NCI-H1105 (cell line): ENCODE data around the gene KCNH5.
"Not testable (repeated sequence)": the region's sequence is repeated elsewhere in the genome, so short reads cannot be mapped to it uniquely, and the experiment has no call there.

Source experiments
- DNase-seq: peaks from one replicate; lab custom pipeline; 2025; lab: John Stamatoyannopoulos, UW

The KCNH5 gene

DNA sequence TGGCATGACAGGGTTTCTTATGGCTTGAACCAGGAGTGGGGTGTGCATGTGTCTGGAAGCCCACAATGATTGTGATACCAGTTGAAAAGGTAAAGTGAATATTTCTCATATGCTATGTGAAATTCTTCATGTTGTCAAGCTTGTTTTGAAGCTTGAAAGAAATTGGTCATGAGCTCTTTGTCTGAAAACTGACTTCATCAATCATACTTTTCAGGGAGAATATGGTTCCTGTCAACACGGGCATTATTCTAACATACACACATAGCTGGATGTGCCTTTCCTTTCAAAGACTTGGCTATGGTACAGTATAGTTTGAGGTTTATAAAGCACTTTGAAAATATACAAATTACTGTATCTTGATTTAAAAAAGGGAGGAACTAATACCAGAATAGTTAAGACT is 158.8 kb downstream of the KCNH5 start:
- no peak for DNase-seq

DNA sequence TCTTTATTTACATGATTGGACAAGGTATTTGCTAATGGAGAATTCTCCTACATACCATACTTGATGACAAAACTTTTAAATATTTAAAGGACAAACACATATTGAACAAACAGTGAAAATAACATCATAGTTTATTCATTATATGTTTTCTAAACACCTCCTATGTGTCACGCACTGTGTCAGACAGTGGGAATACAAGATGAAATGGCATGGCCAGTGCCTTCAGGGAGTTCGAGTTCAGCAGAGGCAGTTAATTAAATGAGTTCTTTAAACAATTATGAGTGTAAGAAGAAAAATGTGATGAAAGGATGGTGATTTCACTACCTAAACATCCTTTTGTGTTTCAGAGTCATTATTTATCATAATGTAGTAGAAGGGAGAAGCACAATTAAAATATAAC is 159.8 kb downstream of the KCNH5 start:
- peak; percentile 24 for DNase-seq

DNA sequence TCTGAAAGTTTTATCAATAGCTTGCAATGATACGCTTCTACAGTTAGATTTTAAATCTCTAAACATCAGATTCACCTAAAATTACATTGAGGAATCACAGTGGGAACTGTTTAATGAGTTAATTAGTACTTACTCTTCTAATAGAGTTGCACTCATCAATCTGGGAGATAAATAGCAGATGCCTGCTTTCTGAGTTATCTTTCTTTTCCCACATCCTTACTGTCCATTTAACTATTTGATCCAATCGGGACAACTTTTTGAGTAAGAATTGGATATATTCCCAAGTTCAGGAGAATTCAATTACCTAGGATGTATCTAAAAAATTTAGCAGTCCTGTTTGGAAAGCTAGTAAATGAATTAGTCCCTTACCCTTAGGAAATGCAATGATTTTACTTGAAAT is 162.3 kb downstream of the KCNH5 start:
- DNase-seq = no peak

DNA sequence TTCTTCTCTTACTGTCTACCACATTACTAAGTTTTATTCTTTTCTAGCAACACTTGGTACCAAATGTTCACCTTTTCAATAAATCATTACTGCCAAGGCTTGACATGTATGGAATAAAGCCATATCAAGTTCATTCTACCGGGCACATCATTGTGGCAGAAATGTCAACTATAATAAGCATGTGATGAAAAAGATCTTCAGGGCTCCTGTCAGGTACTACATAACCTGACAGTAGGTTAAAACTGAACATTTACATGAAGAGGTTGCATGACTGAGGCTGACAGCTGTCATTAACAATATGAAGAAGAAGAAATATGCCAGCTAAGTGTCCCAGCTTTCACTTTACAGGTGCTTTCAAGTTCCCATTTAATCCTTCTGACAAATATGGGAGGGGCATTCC is 178.9 kb downstream of the KCNH5 start:
- no peak for DNase-seq

DNA sequence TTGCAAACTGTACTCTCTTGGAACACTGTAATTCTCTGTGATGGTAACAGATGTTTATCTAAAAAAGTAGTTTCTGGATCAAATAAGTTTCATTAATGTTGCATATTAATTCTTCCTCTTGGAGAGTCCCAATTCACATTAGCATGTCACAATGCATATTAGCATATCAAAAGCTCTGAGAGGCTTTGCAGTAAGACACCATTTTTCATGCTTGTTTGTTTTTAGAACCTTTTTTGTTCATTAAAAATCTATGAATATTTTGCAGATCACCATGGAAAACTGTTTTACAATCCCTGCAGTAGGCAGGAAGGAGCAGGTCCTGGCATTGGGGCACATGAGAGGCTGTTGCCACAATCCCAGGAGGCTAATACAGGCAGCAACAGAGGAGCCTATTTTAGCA is 180.7 kb downstream of the KCNH5 start:
- no peak for DNase-seq

DNA sequence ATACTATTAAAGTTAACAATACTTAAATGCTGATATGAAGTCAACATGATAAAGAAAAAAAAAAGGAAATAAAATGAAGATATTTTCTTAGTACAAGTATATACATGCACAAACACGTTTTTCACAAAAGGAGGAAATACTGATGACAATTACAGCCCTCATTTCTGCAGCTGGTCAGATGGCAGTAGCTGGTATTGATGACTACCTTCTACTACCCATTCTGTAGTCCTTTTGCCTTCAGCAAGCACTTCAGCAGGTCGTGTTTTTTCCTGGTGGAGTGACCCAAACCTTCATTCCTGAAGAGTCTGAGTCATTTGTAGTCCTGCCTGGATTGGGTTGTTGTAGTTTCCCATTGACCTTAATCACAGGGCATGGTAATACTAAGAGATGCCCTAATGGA is 187.2 kb downstream of the KCNH5 start:
- DNase-seq = not testable (repeated sequence)

DNA sequence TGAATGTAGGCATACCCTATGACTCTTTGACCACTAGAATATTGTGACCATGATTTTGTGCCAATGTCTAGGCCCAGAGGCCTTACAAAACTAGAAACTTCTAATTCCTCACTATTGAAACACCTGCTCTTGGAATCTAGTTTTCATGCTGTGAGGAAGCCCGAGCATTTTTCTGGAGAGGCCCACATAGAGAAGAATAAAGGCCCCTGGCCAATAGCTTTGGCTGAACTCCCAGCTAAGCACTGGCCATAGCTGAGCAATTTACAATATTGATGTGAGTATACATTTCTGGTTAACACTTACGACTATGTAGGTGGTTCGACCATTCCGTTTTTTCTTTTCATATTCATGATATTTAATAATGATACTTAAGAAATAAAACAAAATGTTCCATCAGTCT is 190.3 kb downstream of the KCNH5 start:
- DNase-seq = no peak

DNA sequence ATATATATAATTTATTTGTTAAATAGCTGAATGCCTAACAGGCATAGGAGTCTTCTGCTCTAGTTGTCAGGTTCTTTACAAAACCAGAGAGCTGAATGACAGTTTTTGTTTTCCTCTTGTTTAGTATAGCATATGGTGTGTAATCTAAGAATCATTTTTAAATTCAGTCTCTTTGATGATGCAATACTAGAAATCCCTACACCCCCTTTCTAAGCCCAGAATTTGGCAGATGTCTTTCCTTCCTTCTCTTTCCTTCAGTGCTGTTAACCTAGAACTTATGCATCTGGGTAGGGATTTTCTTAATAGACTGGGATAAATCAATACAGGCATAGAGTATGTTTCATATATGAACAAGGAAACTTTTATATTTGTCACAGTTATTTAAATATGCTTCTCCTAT is 198.1 kb downstream of the KCNH5 start:
- no peak for DNase-seq

DNA sequence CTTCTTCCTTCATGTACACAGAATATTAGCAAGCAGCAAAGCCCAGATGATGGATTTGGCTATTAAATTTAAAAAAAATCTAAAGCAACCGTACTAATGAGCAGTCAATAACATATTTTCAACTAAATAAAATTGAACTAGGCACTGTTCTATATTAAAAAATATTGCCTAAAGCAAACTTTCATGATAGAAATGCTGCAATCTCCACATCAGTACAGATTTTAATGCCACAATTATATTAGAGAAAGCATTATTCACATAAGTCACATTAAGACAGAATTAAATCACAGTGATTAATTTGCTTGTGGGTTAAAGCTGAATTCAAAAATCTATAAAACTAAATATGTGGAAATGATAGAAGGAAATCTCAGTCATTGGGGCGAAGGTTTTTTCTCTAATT is 200.7 kb downstream of the KCNH5 start:
- no peak for DNase-seq

DNA sequence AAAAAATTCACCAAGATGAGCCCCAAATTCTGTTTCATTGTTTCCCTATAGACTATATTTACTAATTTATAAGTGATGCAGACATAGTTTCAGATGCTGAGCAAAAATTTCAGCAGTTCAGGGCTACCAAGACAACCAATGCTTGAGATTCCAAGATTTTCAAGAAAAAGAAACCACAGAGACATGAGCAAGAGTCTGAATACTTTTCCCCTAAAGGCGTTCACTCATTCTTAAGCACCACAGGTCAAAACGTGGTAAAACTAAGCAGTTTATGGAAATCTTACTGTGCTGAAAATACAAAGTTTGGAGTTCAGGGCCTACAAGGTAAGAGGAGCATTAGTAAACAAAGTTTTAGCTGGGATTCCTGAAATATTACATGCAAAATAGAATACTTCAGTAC is 221.2 kb downstream of the KCNH5 start:
- no peak for DNase-seq

DNA sequence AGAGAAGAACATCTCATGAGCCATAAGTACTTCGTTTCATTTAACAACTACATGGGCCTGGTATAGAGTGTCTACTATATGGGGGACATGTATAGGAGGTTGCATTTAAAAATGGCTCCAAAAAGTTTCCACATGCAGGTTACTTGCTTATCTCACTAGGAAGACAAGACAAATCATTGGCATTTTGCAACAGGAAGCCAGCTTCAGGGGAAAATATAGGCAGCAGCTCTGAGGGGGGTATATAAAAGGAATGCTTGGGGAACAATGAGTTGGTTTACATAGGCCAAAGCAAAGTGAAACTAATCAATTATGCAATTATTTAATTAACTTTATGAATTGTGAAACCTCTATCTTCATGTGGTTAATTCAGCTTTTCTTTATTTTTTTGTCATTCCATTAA is 225.3 kb downstream of the KCNH5 start:
- no peak for DNase-seq

DNA sequence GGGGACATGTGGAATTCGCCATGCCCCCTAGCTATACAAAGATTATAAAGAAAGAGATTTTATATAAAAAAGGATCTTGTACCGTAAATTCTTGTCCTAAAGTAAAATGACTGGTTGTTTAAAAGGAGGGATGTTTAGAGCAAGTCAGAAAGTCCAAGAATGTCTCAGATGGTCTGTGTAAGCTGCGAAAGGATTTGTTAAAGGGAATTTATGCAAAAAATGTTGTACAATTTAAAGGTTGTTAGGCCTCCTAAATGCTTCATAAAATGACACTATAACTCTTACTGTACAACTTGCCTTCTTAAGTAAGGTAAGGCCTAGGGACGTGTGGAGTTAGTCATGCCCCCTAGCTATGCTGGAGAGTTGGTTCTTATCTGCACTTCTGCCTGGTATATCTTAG is 237.6 kb downstream of the KCNH5 start:
- no peak for DNase-seq

DNA sequence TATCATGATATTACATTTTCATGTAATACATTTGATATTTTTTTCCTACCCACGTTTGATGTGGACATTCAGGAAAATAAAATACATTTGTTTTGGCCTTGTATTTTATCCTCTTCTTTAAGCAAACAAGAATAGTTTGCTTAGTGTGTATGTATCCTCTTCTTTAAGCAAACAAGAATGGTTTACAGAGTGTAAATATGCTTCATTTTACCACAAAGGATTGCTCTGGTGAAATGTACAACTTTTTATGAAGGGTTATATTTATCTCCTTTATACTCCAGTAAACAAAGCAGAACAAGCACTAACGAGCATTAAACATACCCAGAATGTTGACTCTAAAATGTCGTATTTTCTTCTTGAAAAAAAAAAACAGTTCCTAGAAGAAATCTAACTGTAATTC is 244.7 kb downstream of the KCNH5 start:
- no peak for DNase-seq

DNA sequence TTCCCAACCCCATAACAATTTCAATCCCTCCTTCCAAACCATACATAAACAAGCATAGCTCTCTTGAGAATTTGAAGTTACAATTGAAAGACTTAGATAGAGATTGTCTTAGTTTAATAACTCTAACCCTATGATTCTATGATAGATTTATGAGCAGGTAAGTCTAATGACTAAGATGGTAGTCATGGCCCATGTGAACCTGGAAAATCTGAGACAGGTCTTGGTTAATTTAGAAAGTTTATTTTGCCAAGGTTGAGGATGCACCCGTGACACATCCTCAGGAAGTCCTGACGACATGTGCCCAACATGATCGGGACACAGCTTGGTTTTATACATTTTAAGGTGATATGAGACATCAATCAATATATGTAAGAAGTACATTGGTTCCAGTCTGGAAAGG is 248.8 kb downstream of the KCNH5 start:
- no peak for DNase-seq

DNA sequence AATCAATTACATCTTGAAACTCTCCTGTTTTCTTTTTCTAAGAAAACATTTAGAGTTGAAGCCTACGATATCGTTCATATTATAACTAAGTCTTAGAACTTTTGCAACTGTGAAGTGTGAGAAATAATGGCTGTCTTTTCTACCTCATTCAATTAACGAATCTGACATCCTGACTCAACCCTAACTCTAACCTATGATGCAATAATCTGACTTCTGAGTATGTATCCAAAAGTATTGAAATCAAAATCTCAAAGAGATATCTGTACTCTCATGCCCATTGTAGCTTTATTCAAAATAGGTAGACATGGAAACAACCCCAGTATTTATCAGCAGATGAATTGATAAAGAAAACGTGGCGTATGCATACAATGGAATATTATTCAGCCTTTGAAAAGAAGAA is 252.7 kb downstream of the KCNH5 start:
- DNase-seq = no peak

DNA sequence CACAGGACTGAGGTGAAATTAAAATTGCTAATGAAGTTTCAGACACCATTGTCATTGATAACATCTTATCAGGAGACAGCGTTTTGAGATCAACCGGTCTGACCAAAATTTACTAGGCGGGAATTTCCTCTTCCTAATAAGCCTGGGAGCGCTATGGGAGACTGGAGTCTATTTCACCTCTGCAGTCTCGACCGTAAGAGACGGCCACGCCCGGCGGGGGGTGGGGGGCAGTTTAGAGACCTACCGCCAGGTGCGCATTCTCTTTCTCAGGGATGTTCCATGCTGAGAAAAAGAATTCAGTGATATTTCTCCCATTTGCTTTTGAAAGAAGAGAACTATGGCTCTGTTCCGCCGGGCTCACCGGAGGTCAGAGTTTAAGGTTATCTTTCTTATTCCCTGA is 263.9 kb downstream of the KCNH5 start:
- DNase-seq = not testable (repeated sequence)

DNA sequence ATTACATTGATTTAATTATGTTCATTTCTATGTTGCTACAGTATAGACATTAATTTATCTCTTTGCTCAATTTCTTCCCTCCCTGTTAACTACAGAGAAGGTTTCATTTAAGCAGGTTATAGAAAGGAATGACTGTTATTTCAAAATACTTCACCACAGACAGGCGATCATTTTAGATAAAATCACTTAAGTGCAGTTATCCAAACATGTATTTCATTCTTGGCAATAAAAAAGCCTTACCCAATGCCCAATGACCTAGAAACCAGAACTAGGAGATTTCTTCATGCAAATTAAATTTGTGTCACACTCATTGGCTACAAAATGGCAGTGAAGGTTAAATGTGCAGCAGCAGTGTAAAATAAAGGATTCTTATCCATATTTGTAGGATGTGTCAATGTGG is 266.4 kb downstream of the KCNH5 start:
- DNase-seq = no peak

DNA sequence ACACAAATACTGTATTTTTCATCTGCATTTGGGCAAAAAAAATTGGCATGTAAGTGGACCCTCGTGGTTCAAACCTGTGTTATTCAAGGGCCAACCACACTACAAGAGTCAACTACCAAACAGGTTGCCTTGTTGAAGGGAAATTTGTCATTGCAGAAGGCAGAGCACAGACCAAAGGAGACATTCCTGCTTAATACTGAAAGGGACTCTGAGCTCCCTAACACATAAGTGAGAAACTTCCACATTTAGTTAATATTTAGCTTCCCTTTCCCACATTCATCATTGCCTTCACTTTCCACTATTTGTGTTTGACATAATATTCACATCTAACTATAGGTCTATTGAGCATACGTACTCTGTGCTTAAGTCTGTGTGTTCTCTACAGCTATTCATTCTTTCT is 266.9 kb downstream of the KCNH5 start:
- DNase-seq = no peak

DNA sequence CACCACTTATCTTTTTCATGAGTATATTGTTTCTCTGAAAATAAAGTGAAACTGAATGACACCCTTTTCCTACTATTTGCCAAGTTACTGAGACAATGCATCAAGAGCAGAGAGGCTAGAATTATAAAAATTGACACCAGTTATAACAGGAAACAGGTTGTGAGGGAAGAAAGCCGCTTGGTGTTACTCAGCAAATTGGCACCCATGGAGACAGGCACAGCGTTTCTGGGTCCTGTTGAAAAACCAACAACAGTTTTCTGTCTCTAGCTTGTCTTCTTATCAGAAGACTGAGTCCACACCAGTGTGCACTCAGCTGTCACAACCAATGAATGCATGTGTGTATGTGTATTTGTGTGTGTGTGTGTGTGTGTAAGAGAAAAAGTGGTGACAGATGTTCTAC is 267.7 kb downstream of the KCNH5 start:
- DNase-seq = no peak

DNA sequence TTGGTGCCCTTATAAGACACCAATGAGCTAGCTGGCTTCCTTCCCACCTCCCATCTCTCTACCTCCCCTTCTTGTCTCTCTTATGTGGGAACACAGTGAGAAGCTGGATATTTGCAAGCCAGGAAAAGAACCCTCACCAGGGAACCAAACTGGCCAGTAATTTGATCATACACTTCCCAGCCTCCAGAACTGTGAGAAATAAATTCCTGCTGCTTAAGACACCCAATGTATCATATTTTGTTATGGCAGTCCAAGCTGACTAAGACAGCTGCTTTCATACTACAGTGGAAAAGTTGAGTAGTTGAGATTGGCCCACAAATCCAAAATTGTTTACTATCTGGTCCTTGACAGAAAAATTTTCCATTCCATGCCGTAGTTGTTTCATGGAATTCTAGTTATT is 269.0 kb downstream of the KCNH5 start:
- no peak for DNase-seq

DNA sequence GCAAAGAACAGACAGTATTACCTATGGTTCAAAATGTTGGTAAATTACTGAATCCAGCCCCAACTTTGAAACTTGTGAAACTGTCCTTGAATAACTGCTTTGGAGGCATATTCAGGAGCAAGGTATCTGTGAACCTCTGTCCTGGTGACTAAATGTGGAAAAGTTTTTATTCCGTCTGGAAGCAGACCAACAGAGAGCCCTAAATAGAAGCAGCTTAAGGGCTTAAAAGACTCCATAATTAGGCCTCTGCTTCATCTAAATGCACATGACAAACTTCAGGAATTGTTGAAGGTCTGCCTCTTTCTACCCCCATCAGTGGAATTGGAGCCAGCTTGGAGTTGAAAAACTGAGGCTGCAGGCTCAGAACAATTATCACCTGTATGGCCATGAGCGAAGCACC is 276.5 kb downstream of the KCNH5 start:
- DNase-seq = no peak

DNA sequence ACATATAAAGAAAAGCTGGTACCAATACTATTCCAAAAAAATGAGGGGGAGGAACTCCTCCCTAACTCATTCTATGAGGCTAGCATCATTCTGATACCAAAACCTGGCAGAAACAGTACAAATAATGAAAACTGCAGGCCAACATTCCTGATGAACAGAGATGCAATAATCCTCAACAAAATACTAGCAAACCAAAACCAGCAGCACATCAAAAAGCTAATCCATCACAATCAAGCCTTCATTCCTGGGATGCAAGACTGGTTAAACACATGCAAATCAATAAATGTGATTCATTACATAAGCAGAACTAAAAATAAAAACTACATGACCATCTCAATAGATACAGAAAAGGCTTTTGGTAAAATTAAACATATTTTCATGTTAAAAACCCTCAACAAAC is 281.3 kb downstream of the KCNH5 start:
- no peak for DNase-seq

DNA sequence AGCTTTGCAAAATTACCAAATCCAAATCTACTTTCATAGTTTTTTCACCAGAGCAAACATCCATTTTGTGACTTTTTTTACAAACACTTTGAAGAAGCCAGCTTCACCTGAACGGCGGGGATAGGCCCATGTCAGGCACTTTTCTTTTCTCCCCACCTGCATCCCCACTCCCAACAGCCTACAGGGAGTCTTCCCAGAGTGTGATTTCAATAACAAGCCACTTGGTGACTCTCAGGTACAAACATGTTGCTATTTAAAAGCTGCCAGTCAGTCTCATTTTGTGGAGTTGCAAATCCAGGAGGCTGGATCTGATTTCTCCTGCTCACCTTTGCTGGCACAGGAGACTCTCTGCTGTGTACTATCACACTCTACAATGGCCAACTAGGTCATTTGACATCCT is 285.5 kb downstream of the KCNH5 start:
- DNase-seq = no peak

DNA sequence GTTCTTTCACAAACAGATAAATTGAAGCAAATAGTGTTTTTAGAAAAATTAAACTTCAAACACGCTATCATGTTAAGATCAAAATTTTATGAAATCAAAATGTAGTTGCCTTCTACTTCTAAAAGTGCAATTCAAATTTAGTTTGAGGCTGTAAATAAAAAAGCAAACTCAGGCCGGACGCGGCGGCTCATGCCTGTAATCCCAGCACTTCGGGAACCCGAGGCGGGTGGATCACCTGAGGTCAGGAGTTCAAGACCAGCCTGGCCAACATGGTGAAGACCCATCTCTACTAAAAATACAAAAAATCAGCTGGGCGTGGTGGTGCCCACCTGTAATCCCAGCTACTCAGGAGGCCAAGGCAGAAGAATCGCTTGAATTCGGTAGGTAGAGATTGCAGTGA is 298.4 kb downstream of the KCNH5 start:
- DNase-seq = not testable (repeated sequence)

DNA sequence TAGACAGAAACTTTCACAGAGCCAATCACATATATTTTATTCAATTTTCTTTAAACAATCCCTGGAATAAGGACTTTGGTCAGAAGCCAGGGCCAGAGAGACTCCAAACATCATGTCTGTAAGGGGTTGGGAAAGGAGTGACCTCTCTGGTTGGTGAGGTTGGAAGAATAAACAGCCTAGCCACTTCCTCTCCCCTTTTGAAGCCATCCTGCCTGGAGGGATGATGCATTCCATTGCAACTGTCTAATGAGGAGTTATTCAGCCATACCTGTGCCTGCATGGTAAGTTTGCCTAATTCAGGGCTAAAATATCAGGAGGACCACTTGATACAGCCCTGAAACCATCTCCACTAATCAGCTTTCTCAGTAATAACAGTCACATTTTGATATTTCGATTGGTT is 299.8 kb downstream of the KCNH5 start:
- DNase-seq = no peak
